ENCODE data around the gene RAD18.

RAD18 gene

DNA sequence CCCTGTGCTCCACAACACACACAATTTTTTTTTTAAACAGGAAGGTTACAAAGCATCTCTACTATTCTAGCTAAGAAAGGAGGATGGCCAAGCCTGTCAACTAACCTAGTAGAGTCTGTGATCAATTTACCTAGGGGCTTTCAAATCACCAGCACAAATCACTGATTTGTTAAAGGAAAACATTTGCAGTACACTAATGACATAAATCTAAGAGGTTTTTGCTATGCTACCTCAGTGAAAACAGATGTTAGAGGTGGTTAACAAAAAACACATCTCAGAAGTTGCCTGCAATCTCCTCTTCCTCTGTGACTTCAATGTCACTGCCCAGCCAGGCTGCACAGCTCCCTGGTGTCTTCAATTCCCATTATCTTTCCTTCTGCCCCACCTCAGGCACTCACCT lies 72.0 kb downstream of the RAD18 start:
- H3K4me1 ChIP-seq (ENCODE audit: control insufficient read depth in 5 of 5, insufficient read depth in 5 of 5, low read length in 5 of 5), result no peaks in the 10 kb centered on the region
- H3K36me3 ChIP-seq (ENCODE audit: control insufficient read depth in 5 of 5, insufficient read depth in 5 of 5, low read length in 5 of 5), result peaks cover 2 to 19% (median 10%) of the 10 kb centered on the region in 5 donors
- no peak overlapping the region for H3K9ac ChIP-seq (ENCODE audit: low read length in 5 of 5)
- H3K27me3 ChIP-seq (ENCODE audit: control insufficient read depth in 5 of 5, insufficient read depth in 4 of 5, low read length in 5 of 5), result no peaks in the 10 kb centered on the region
- H3K4me3 ChIP-seq (ENCODE audit: low read depth in 1 of 5, low read length in 5 of 5), result no peak overlapping the region
- no peak overlapping the region for H3K27ac ChIP-seq (ENCODE audit: low read depth, low read length)
- no peaks in the 10 kb centered on the region for H3K9me3 ChIP-seq (ENCODE audit: control insufficient read depth in 5 of 5, low read length in 5 of 5)

- H3K4me1 ChIP-seq (ENCODE audit: control insufficient read depth in 5 of 5, insufficient read depth in 5 of 5, low read length in 5 of 5), result no peaks in the 10 kb centered on the region
- no peak overlapping the region for H3K9ac ChIP-seq (ENCODE audit: low read length in 5 of 5)
- H3K4me3 ChIP-seq (ENCODE audit: low read depth in 1 of 5, low read length in 5 of 5), result no peak overlapping the region
- H3K36me3 ChIP-seq (ENCODE audit: control insufficient read depth in 5 of 5, insufficient read depth in 5 of 5, low read length in 5 of 5), result peaks cover 2 to 20% (median 10%) of the 10 kb centered on the region in 5 donors
- no peak overlapping the region for H3K27ac ChIP-seq (ENCODE audit: low read depth, low read length)
- peaks cover 0 to 1% (median 0%) of the 10 kb centered on the region in 5 donors for H3K9me3 ChIP-seq (ENCODE audit: control insufficient read depth in 5 of 5, low read length in 5 of 5)
- no peaks in the 10 kb centered on the region for H3K27me3 ChIP-seq (ENCODE audit: control insufficient read depth in 5 of 5, insufficient read depth in 4 of 5, low read length in 5 of 5)
Measured at GRCh38 chr3:8888301-8888915, 74.9 kb downstream of the RAD18 start.

- H3K27me3 ChIP-seq (ENCODE audit: control insufficient read depth in 5 of 5, insufficient read depth in 4 of 5, low read length in 5 of 5), result no peaks in the 10 kb centered on the region
- H3K9ac ChIP-seq (ENCODE audit: low read length in 5 of 5), result no peak overlapping the region
- no peak overlapping the region for H3K27ac ChIP-seq (ENCODE audit: low read depth, low read length)
- peaks cover 0 to 3% (median 0%) of the 10 kb centered on the region in 5 donors for H3K9me3 ChIP-seq (ENCODE audit: control insufficient read depth in 5 of 5, low read length in 5 of 5)
- H3K36me3 ChIP-seq (ENCODE audit: control insufficient read depth in 5 of 5, insufficient read depth in 5 of 5, low read length in 5 of 5), result peaks cover 2 to 22% (median 10%) of the 10 kb centered on the region in 5 donors
- H3K4me1 ChIP-seq (ENCODE audit: control insufficient read depth in 5 of 5, insufficient read depth in 5 of 5, low read length in 5 of 5), result no peaks in the 10 kb centered on the region
- H3K4me3 ChIP-seq (ENCODE audit: low read depth in 1 of 5, low read length in 5 of 5), result no peak overlapping the region
Measured at GRCh38 chr3:8887435-8888300, 75.6 kb downstream of the RAD18 start.

- Histone ChIP-seq H3K9ac (ENCODE audit: low read length in 5 of 5) (no peak overlapping the region), H3K36me3 (ENCODE audit: control insufficient read depth in 5 of 5, insufficient read depth in 5 of 5, low read length in 5 of 5) (peaks cover 2 to 23% (median 10%) of the 10 kb centered on the region in 5 donors), H3K9me3 (ENCODE audit: control insufficient read depth in 5 of 5, low read length in 5 of 5) (peaks cover 0 to 3% (median 0%) of the 10 kb centered on the region in 5 donors), H3K4me1 (ENCODE audit: control insufficient read depth in 5 of 5, insufficient read depth in 5 of 5, low read length in 5 of 5) (no peaks in the 10 kb centered on the region), H3K4me3 (ENCODE audit: low read depth in 1 of 5, low read length in 5 of 5) (no peak overlapping the region), H3K27ac (ENCODE audit: low read depth, low read length) (no peak overlapping the region), H3K27me3 (ENCODE audit: control insufficient read depth in 5 of 5, insufficient read depth in 4 of 5, low read length in 5 of 5) (no peaks in the 10 kb centered on the region)
Measured at GRCh38 chr3:8886546-8886945, 76.7 kb downstream of the RAD18 start.

GRCh38 chr3:8885536-8886316 lies 77.5 kb downstream of the RAD18 start:
- Histone ChIP-seq H3K27me3 (ENCODE audit: control insufficient read depth in 5 of 5, insufficient read depth in 4 of 5, low read length in 5 of 5) (no peaks in the 10 kb centered on the region), H3K4me1 (ENCODE audit: control insufficient read depth in 5 of 5, insufficient read depth in 5 of 5, low read length in 5 of 5) (no peaks in the 10 kb centered on the region), H3K27ac (ENCODE audit: low read depth, low read length) (no peak overlapping the region), H3K4me3 (ENCODE audit: low read depth in 1 of 5, low read length in 5 of 5) (no peak overlapping the region), H3K9ac (ENCODE audit: low read length in 5 of 5) (no peak overlapping the region), H3K36me3 (ENCODE audit: control insufficient read depth in 5 of 5, insufficient read depth in 5 of 5, low read length in 5 of 5) (peaks cover 2 to 27% (median 15%) of the 10 kb centered on the region in 5 donors), H3K9me3 (ENCODE audit: control insufficient read depth in 5 of 5, low read length in 5 of 5) (peaks cover 0 to 3% (median 0%) of the 10 kb centered on the region in 5 donors)

- H3K9me3 ChIP-seq (ENCODE audit: control insufficient read depth in 5 of 5, low read length in 5 of 5), result peaks cover 0 to 3% (median 0%) of the 10 kb centered on the region in 5 donors
- H3K4me1 ChIP-seq (ENCODE audit: control insufficient read depth in 5 of 5, insufficient read depth in 5 of 5, low read length in 5 of 5), result no peaks in the 10 kb centered on the region
- no peak overlapping the region for H3K4me3 ChIP-seq (ENCODE audit: low read depth in 1 of 5, low read length in 5 of 5)
- H3K9ac ChIP-seq (ENCODE audit: low read length in 5 of 5), result no peak overlapping the region
- peaks cover 2 to 28% (median 13%) of the 10 kb centered on the region in 5 donors for H3K36me3 ChIP-seq (ENCODE audit: control insufficient read depth in 5 of 5, insufficient read depth in 5 of 5, low read length in 5 of 5)
- no peaks in the 10 kb centered on the region for H3K27me3 ChIP-seq (ENCODE audit: control insufficient read depth in 5 of 5, insufficient read depth in 4 of 5, low read length in 5 of 5)
- H3K27ac ChIP-seq (ENCODE audit: low read depth, low read length), result no peak overlapping the region
Measured at GRCh38 chr3:8884630-8885290, 78.5 kb downstream of the RAD18 start.

DNA sequence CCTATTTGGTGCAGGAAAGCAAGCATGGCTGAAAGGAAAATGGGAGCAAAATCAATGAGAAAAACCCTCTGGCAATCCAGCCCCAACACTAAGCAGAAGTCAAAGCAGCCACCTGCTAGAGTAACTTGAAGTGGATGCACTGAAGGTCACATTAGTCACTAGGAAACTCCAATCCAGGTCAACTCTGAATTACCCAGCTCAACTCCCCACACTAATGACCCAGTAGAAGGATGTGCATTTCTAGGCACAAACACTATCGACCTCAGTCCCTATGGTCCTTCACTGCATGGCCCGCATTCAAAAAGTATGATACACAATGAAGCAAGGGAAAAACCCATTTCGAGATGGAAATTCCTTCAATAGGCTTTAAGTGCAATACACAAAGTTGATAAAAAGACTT lies 80.6 kb downstream of the RAD18 start:
- Histone ChIP-seq H3K36me3 (ENCODE audit: control insufficient read depth in 5 of 5, insufficient read depth in 5 of 5, low read length in 5 of 5) (peaks cover 2 to 18% (median 9%) of the 10 kb centered on the region in 5 donors), H3K27ac (ENCODE audit: low read depth, low read length) (no peak overlapping the region), H3K9ac (ENCODE audit: low read length in 5 of 5) (no peak overlapping the region), H3K4me1 (ENCODE audit: control insufficient read depth in 5 of 5, insufficient read depth in 5 of 5, low read length in 5 of 5) (no peaks in the 10 kb centered on the region), H3K9me3 (ENCODE audit: control insufficient read depth in 5 of 5, low read length in 5 of 5) (peaks cover 0 to 3% (median 0%) of the 10 kb centered on the region in 5 donors), H3K27me3 (ENCODE audit: control insufficient read depth in 5 of 5, insufficient read depth in 4 of 5, low read length in 5 of 5) (no peaks in the 10 kb centered on the region), H3K4me3 (ENCODE audit: low read depth in 1 of 5, low read length in 5 of 5) (no peak overlapping the region)

DNA sequence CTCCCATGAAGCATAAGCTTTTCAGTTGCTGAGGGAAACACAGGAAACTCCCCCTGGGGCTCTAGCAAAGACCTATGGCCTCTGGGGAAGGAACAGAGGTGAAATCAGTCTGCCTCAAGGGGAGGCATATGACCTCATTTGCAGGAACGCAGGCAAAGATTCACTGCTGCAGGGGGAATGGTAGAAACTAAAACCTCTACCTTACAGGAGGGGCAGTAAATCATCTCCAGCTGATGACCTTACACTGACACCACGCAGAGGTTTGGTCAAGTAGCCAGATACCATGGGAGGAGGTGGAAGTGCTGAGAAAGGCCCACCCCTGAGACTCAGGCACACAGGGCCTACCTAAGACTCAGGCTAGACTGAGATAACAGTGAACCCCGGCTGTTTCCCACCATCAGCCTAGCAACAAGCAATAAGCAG lies 81.1 kb downstream of the RAD18 start:
- no peak overlapping the region for H3K27ac ChIP-seq (ENCODE audit: low read depth, low read length)
- H3K9ac ChIP-seq (ENCODE audit: low read length in 5 of 5), result no peak overlapping the region
- peaks cover 0 to 3% (median 0%) of the 10 kb centered on the region in 5 donors for H3K9me3 ChIP-seq (ENCODE audit: control insufficient read depth in 5 of 5, low read length in 5 of 5)
- H3K4me1 ChIP-seq (ENCODE audit: control insufficient read depth in 5 of 5, insufficient read depth in 5 of 5, low read length in 5 of 5), result no peaks in the 10 kb centered on the region
- peaks cover 2 to 21% (median 9%) of the 10 kb centered on the region in 5 donors for H3K36me3 ChIP-seq (ENCODE audit: control insufficient read depth in 5 of 5, insufficient read depth in 5 of 5, low read length in 5 of 5)
- no peaks in the 10 kb centered on the region for H3K27me3 ChIP-seq (ENCODE audit: control insufficient read depth in 5 of 5, insufficient read depth in 4 of 5, low read length in 5 of 5)
- H3K4me3 ChIP-seq (ENCODE audit: low read depth in 1 of 5, low read length in 5 of 5), result no peak overlapping the region

GRCh38 chr3:8879347-8879944 lies 83.8 kb downstream of the RAD18 start:
- Histone ChIP-seq H3K27ac (ENCODE audit: low read depth, low read length) (no peak overlapping the region), H3K9me3 (ENCODE audit: control insufficient read depth in 5 of 5, low read length in 5 of 5) (peaks cover 0 to 3% (median 0%) of the 10 kb centered on the region in 5 donors), H3K4me3 (ENCODE audit: low read depth in 1 of 5, low read length in 5 of 5) (no peak overlapping the region), H3K9ac (ENCODE audit: low read length in 5 of 5) (no peak overlapping the region), H3K36me3 (ENCODE audit: control insufficient read depth in 5 of 5, insufficient read depth in 5 of 5, low read length in 5 of 5) (peaks cover 4 to 25% (median 13%) of the 10 kb centered on the region in 5 donors), H3K27me3 (ENCODE audit: control insufficient read depth in 5 of 5, insufficient read depth in 4 of 5, low read length in 5 of 5) (no peaks in the 10 kb centered on the region), H3K4me1 (ENCODE audit: control insufficient read depth in 5 of 5, insufficient read depth in 5 of 5, low read length in 5 of 5) (no peaks in the 10 kb centered on the region)

Measured in subcutaneous abdominal adipose tissue (tissue), 5 donors.